GM10266 (cell line): Measurements from ENCODE around the gene ATP10A.

Source experiments
- DNase-seq: peaks from one replicate; pipeline ENCODE4 v3.0.0; 2012; ENCODE audit errors: extremely low spot score
- CTCF ChIP-seq: IDR thresholded peaks from 2 replicates; pipeline ENCODE4 v1.5.1; 2012; ENCODE audit warnings: mild to moderate bottlenecking, low read depth; ENCODE audit not compliant: control insufficient read depth, insufficient read depth; ENCODE audit errors: missing control alignments

ATP10A gene

GRCh38 chr15:25725758-25726157 lies 137.4 kb downstream of the ATP10A start:
- DNase-seq = no peak
- no peak for TF ChIP-seq CTCF

GRCh38 chr15:25724899-25725298 lies 138.2 kb downstream of the ATP10A start:
- TF ChIP-seq CTCF = no peak
- no peak for DNase-seq

GRCh38 chr15:25721605-25721955 lies 141.5 kb downstream of the ATP10A start:
- TF ChIP-seq CTCF = no peak
- no peak for DNase-seq

GRCh38 chr15:25719101-25719985 lies 143.8 kb downstream of the ATP10A start:
- DNase-seq = no peak
- TF ChIP-seq CTCF = no peak

- TF ChIP-seq CTCF = no peak
- DNase-seq = no peak
Measured at GRCh38 chr15:25718597-25718996, 144.5 kb downstream of the ATP10A start.

GRCh38 chr15:25718169-25718536 lies 145.0 kb downstream of the ATP10A start:
- TF ChIP-seq CTCF = no peak
- DNase-seq = no peak

- no peak for TF ChIP-seq CTCF
Measured at GRCh38 chr15:25717457-25718168, 145.5 kb downstream of the ATP10A start.

More at GRCh38 chr15:25717457-25718168, 145.5 kb downstream of the ATP10A start:
- DNase-seq = no peak
